ENCODE data around the gene TMEM179. TPM values are rescaled to one million over a fixed set of nuclear protein-coding genes. Genes with fewer than 3 reads are reported as not detected.

TMEM179 gene
- total and polyA plus RNA-seq, 10 of the 15 experiments (the other 5 are each of a cell fraction or from before 2014, with no cell fraction given): not detected

DNA sequence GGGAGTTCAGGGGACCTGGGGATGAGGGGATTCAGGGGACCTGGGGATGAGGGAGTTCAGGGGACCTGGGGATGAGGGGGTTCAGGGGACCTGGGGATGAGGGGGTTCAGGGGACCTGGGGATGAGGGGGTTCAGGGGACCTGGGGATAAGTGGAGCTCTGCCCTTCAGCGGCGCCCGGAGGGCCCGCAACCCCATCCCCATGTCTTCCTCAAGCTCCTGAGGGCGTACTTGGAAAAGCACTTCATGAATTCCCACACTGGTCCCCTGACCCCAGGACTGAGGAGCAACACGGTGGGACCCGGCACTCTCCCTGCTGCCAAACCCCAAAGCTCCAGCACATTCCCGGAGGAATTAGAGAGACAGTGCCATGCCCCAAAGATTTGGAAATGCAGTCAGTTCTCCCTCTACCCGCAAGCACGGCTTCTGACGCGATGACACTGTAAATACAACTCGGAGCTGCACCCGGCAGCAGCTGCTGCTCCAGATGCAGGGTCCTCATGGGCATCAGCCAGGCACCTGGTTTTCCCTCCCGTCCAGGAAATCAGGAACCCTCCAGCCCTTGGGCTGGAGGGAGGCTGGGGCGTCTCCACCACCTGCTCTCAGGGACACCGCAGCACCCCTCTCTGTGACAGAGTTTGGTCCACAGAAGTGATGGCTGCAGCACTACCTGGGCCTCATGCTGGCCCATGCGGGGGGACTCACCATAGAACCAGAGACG lies 57.8 kb downstream of the TMEM179 start:
- H3K9me3 ChIP-seq (replicated peaks; ENCODE audit: control insufficient read depth, insufficient read depth, low read length): no peaks in the 10 kb centered on the region
- no peak overlapping the region for H3K27ac ChIP-seq (ENCODE audit: control insufficient read depth, insufficient read depth)
- no peaks in the 10 kb centered on the region for H4K20me1 ChIP-seq (ENCODE audit: control insufficient read depth, insufficient read depth)
- in situ Hi-C loops (cut with MboI) (no loop called here), intact Hi-C loops (cut with micrococcal nuclease; ENCODE audit: unreplicated experiment) (no loop called here)
- peaks cover 4 to 5% of the 10 kb centered on the region in 2 experiments; a peak in 2 of 4 replicates for H3K27me3 ChIP-seq (replicated peaks in 1 of 2; ENCODE audit: control insufficient read depth in 2 of 2, insufficient read depth in 2 of 2, low read length in 1 of 2)
- H3K79me2 ChIP-seq (ENCODE audit: control insufficient read depth, insufficient read depth, low read length): no peaks in the 10 kb centered on the region
- H3K36me3 ChIP-seq (ENCODE audit: control insufficient read depth in 2 of 2, insufficient read depth in 2 of 2, low read length in 1 of 2): no peaks in the 10 kb centered on the region
- no peaks in the 10 kb centered on the region for H3K4me1 ChIP-seq (ENCODE audit: control insufficient read depth, insufficient read depth, low read length)
- WGBS (ENCODE audit: insufficient coverage, insufficient replicate concordance, low lambda C conversion rate, missing lambda C conversion rate): 44% methylated on average over 19 of the region's 19 CpGs
- H2AFZ ChIP-seq (ENCODE audit: control insufficient read depth, low read depth, low read length): no peak overlapping the region
- no peak overlapping the region for H3K4me2 ChIP-seq (ENCODE audit: control insufficient read depth, insufficient read depth)
- DNase-seq (ENCODE audit: low read depth, low spot score): no peak
- POLR2A ChIA-PET: no interaction called here
- no peak for ATAC-seq
- H3K4me3 ChIP-seq: no peak overlapping the region
- H3K9ac ChIP-seq (ENCODE audit: control insufficient read depth, insufficient read depth, low read length): no peak overlapping the region
- RAD21 ChIA-PET (ENCODE audit: unreplicated experiment): no interaction called here
- no TSS peak for BruUV-seq (replicated peaks)
- CTCF ChIA-PET: no interaction called here
- no peak for FAIRE-seq
- SMC1A ChIA-PET (ENCODE audit: uncharacterized antibody, unreplicated experiment): no interaction called here
- no peak for TF ChIP-seq TAF1 (IDR thresholded peaks at IDR 0.05; ENCODE audit: borderline replicate concordance, low read depth, low read length)
- TF ChIP-seq ZNF207 (IDR thresholded peaks at IDR 0.05; ENCODE audit: borderline replicate concordance): no peak
- TF ChIP-seq ZNF24 (IDR thresholded peaks at IDR 0.05): no peak
- TF ChIP-seq JUND (IDR thresholded peaks at IDR 0.05; ENCODE audit: low read depth, low read length): no peak
- TF ChIP-seq, protein P1, sequence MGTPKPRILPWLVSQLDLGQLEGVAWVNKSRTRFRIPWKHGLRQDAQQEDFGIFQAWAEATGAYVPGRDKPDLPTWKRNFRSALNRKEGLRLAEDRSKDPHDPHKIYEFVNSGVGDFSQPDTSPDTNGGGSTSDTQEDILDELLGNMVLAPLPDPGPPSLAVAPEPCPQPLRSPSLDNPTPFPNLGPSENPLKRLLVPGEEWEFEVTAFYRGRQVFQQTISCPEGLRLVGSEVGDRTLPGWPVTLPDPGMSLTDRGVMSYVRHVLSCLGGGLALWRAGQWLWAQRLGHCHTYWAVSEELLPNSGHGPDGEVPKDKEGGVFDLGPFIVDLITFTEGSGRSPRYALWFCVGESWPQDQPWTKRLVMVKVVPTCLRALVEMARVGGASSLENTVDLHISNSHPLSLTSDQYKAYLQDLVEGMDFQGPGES (IDR thresholded peaks at IDR 0.05): no peak
- TF ChIP-seq NFYB (IDR thresholded peaks at IDR 0.05; ENCODE audit: insufficient read depth, low read depth, low read length): no peak
- TF ChIP-seq DPF2 (IDR thresholded peaks at IDR 0.05): no peak
- TF ChIP-seq, protein P2, sequence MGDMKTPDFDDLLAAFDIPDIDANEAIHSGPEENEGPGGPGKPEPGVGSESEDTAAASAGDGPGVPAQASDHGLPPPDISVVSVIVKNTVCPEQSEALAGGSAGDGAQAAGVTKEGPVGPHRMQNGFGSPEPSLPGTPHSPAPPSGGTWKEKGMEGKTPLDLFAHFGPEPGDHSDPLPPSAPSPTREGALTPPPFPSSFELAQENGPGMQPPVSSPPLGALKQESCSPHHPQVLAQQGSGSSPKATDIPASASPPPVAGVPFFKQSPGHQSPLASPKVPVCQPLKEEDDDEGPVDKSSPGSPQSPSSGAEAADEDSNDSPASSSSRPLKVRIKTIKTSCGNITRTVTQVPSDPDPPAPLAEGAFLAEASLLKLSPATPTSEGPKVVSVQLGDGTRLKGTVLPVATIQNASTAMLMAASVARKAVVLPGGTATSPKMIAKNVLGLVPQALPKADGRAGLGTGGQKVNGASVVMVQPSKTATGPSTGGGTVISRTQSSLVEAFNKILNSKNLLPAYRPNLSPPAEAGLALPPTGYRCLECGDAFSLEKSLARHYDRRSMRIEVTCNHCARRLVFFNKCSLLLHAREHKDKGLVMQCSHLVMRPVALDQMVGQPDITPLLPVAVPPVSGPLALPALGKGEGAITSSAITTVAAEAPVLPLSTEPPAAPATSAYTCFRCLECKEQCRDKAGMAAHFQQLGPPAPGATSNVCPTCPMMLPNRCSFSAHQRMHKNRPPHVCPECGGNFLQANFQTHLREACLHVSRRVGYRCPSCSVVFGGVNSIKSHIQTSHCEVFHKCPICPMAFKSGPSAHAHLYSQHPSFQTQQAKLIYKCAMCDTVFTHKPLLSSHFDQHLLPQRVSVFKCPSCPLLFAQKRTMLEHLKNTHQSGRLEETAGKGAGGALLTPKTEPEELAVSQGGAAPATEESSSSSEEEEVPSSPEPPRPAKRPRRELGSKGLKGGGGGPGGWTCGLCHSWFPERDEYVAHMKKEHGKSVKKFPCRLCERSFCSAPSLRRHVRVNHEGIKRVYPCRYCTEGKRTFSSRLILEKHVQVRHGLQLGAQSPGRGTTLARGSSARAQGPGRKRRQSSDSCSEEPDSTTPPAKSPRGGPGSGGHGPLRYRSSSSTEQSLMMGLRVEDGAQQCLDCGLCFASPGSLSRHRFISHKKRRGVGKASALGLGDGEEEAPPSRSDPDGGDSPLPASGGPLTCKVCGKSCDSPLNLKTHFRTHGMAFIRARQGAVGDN (IDR thresholded peaks at IDR 0.05): no peak
- no peak for TF ChIP-seq BMI1 (IDR thresholded peaks at IDR 0.05; ENCODE audit: borderline replicate concordance)
- TF ChIP-seq, protein P3, sequence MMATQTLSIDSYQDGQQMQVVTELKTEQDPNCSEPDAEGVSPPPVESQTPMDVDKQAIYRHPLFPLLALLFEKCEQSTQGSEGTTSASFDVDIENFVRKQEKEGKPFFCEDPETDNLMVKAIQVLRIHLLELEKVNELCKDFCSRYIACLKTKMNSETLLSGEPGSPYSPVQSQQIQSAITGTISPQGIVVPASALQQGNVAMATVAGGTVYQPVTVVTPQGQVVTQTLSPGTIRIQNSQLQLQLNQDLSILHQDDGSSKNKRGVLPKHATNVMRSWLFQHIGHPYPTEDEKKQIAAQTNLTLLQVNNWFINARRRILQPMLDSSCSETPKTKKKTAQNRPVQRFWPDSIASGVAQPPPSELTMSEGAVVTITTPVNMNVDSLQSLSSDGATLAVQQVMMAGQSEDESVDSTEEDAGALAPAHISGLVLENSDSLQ (IDR thresholded peaks at IDR 0.05): no peak
- no peak for TF ChIP-seq MYB (IDR thresholded peaks at IDR 0.05; ENCODE audit: borderline replicate concordance, low read depth, low read length)
- TF ChIP-seq, protein P4, sequence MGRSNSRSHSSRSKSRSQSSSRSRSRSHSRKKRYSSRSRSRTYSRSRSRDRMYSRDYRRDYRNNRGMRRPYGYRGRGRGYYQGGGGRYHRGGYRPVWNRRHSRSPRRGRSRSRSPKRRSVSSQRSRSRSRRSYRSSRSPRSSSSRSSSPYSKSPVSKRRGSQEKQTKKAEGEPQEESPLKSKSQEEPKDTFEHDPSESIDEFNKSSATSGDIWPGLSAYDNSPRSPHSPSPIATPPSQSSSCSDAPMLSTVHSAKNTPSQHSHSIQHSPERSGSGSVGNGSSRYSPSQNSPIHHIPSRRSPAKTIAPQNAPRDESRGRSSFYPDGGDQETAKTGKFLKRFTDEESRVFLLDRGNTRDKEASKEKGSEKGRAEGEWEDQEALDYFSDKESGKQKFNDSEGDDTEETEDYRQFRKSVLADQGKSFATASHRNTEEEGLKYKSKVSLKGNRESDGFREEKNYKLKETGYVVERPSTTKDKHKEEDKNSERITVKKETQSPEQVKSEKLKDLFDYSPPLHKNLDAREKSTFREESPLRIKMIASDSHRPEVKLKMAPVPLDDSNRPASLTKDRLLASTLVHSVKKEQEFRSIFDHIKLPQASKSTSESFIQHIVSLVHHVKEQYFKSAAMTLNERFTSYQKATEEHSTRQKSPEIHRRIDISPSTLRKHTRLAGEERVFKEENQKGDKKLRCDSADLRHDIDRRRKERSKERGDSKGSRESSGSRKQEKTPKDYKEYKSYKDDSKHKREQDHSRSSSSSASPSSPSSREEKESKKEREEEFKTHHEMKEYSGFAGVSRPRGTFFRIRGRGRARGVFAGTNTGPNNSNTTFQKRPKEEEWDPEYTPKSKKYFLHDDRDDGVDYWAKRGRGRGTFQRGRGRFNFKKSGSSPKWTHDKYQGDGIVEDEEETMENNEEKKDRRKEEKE (IDR thresholded peaks at IDR 0.05): no peak
- TF ChIP-seq JUNB (IDR thresholded peaks at IDR 0.05): no peak
- TF ChIP-seq SREBF1 (IDR thresholded peaks at IDR 0.05; ENCODE audit: low read length): no peak
- no peak for TF ChIP-seq HDAC2 (IDR thresholded peaks at IDR 0.05)
- TF ChIP-seq GABPA (IDR thresholded peaks at IDR 0.05; ENCODE audit: low read depth): no peak
- TF ChIP-seq MEF2A (IDR thresholded peaks at IDR 0.05; ENCODE audit: insufficient read depth, low read depth, low read length): no peak
